ENCODE measurements around the gene CALCR.

- TF ChIP-seq ZNF8 (CRISPR knock-in tag; IDR thresholded peaks at IDR 0.05) (no peak), ZFP3 (CRISPR knock-in tag; IDR thresholded peaks at IDR 0.05) (no peak), ZC3H10 (CRISPR knock-in tag; IDR thresholded peaks at IDR 0.05) (no peak), RARB (CRISPR knock-in tag; IDR thresholded peaks at IDR 0.05) (no peak)
These were observed 131.9 kb downstream of the CALCR start for GRCh38 chr7:93442478-93443224.
